Gastrocnemius medialis (tissue), 4 donors: ENCODE data around the gene MBD3. TPM values are rescaled to one million over a fixed set of nuclear protein-coding genes. Genes with fewer than 3 reads are reported as not detected.
"Not testable (repeated sequence)": the region's sequence is repeated elsewhere in the genome, so short reads cannot be mapped to it uniquely, and the experiment has no call there.

Experiments
- ATAC-seq, 2 donors: fragments of 150-250 bp; one replicate each; pipeline ENCODE4 v1.9.1; 2016
- DNase-seq, 2 donors: peaks; one replicate each; pipeline ENCODE4 v3.0.0-alpha.2; 2019
- H3K27ac ChIP-seq, 4 donors: fragments of 200-600 bp; sonication (generic); 1 replicate in 1 of 4; 2 replicates in 3 of 4; pipeline ENCODE4 v1.5.1; 2016 to 2018; ENCODE audit warnings: mild to moderate bottlenecking in 2 of 4, moderate library complexity in 1 of 4
- H3K27me3 ChIP-seq, 3 donors: fragments of 200-600 bp; sonication (generic) in 2 of 3; 1 replicate in 1 of 3; 2 replicates in 2 of 3; pipeline versions ENCODE4 v1.5.1 to v1.6.0; 2016 to 2019; ENCODE audit warnings: mild to moderate bottlenecking in 1 of 3, moderate library complexity in 1 of 3
- H3K36me3 ChIP-seq, 2 donors: fragments of 200-600 bp; sonication (generic) in 1 of 2; one replicate each; pipeline ENCODE4 v1.5.1; 2017 to 2018
- H3K4me1 ChIP-seq, 2 donors: fragments of 200-600 bp; sonication (generic) in 1 of 2; one replicate each; pipeline ENCODE4 v1.5.1; 2016 to 2017; ENCODE audit warnings: mild to moderate bottlenecking in 2 of 2
- H3K4me3 ChIP-seq, 4 donors: fragments of 200-600 bp; sonication (generic) in 3 of 4; 1 replicate in 1 of 4; 2 replicates in 3 of 4; pipeline ENCODE4 v1.5.1; 2016 to 2019; ENCODE audit warnings: mild to moderate bottlenecking in 2 of 4
- H3K9me3 ChIP-seq, 3 donors: fragments of 200-600 bp; sonication (generic) in 2 of 3; 1 replicate in 1 of 3; 2 replicates in 2 of 3; pipeline ENCODE4 v1.5.1; 2016 to 2019
- POLR2A ChIP-seq, 2 donors: fragments of 450-650 bp; IDR thresholded peaks; one replicate each; pipeline ENCODE4 v1.6.1; 2017; ENCODE audit warnings: antibody characterized with exemption in 2 of 2, mild to moderate bottlenecking in 2 of 2, moderate library complexity in 2 of 2
- in situ Hi-C, 4 donors: fragments of 200-750 bp; cut with MboI; loops; one replicate each; pipeline versions ENCODE4 v1.15.0 to v1.8.0; 2017; ENCODE audit warnings: low sequenced_read_pairs in 4 of 4
- intact Hi-C: fragments of 100-400 bp; cut with DNase I; formaldehyde crosslinking; loops from one replicate; pipeline ENCODE4 v1.15.1; 2023; ENCODE audit warnings: low total_unique reads
- total RNA-seq, 4 donors: library from RNA; depleted of rRNA; stranded (reverse); fragments of >200 nt; gene quantifications; one replicate each; pipeline versions ENCODE4 v1.1.0 to v1.2.3, GENCODE V29; 2016
- TF ChIP-seq, protein P1 (sequence below), 5 experiments: fragments of 450-650 bp in 3 of 5; fragments of 200-600 bp in 2 of 5; sonication (generic) in 2 of 5; IDR thresholded peaks in 4 of 5; conservative IDR thresholded peaks in 1 of 5; 1 replicate in 4 of 5; 2 replicates in 1 of 5; pipeline ENCODE4 v1.5.1; 2016 to 2019; ENCODE audit warnings: antibody characterized with exemption in 5 of 5, mild to moderate bottlenecking in 3 of 5, moderate library complexity in 3 of 5

Gene MBD3
- total RNA-seq, 4 donors from 2014 or later = 66.9 to 147 (median 118) TPM

DNA sequence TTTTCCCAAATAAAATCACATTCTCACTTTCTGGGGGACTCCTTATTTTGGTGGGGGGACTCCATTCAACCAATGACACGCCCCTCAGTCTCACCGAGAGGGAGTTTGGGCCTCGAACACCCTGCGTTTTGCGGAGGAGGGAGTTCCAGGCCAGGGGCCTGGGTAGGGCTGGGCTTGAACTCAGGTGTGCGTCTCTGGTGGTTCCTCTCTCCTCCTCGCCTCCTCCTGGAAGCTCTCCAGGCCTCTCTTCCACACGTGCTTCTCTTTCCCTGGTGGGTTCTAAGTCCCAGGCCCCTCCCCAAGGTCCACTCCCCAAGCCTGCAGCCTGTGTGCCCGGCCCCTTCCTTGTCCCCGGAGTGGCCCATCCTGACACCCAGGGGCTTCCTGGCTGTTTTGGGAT is 39.2 kb downstream of the MBD3 start:
- intact Hi-C loops = no loop called here
- Histone ChIP-seq H3K27ac (no peak overlapping the region), H3K4me3 (no peak overlapping the region), H3K27me3 (no peaks in the 10 kb centered on the region), H3K4me1 (no peaks in the 10 kb centered on the region), H3K9me3 (no peaks in the 10 kb centered on the region), H3K36me3 (no peaks in the 10 kb centered on the region)
- ATAC-seq = no peak
- no peak for DNase-seq
- in situ Hi-C loops = no loop called here
- TF ChIP-seq POLR2A (IDR thresholded peaks at IDR 0.05) = no peak
- TF ChIP-seq, protein P1, sequence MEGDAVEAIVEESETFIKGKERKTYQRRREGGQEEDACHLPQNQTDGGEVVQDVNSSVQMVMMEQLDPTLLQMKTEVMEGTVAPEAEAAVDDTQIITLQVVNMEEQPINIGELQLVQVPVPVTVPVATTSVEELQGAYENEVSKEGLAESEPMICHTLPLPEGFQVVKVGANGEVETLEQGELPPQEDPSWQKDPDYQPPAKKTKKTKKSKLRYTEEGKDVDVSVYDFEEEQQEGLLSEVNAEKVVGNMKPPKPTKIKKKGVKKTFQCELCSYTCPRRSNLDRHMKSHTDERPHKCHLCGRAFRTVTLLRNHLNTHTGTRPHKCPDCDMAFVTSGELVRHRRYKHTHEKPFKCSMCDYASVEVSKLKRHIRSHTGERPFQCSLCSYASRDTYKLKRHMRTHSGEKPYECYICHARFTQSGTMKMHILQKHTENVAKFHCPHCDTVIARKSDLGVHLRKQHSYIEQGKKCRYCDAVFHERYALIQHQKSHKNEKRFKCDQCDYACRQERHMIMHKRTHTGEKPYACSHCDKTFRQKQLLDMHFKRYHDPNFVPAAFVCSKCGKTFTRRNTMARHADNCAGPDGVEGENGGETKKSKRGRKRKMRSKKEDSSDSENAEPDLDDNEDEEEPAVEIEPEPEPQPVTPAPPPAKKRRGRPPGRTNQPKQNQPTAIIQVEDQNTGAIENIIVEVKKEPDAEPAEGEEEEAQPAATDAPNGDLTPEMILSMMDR (IDR thresholded peaks at IDR 0.05 in 4 of 5, conservative IDR thresholded peaks at IDR 0.05 in 1 of 5) = no peak

DNA sequence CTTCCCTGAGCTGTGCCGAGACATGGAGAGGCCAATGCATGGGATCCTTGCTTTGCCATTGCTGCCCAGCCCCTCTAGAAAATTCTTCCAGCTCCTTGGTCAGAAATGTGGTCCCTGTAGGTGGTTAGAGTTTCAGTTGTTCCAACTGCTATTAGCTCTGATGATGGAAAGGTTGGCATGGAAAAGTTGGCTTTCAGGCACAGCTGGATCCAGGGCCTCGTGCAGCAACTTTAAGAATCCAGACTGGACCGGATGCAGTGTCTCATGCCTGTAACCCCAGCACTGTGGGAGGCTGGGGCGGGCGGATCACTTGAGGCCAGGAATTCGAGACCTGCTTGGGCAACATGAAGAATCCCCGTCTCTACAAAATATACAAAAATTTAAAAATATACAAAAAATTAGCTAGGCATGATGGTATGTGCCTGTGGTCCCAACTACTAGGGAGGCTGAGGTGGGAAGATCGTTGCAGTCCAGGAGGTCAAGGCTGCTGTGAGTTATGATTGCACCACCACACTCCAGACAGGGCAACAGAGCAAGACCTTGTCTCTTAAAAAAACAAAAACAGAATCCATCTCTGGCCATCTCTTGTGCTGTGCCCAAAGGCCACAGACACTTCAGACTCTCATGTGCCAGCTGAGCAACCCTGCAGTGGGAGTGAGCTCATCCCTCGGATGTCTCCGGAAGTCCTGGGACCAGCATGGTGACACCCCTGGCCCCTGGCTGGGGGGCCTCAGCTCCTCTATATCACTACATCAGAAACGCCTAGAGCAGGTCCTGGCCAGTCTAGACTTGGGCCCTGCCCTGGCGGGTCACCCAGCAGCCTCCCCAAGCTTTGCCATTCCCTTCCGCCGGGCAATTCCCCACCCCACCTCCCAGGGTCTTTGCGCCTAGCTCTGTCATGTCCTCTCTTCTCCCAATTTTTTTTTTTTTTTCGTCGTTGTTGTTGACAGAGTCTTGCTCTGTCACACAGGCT is 41.3 kb downstream of the MBD3 start:
- no peaks in the 10 kb centered on the region for H3K9me3 ChIP-seq
- intact Hi-C loops (no loop called here), in situ Hi-C loops (no loop called here)
- H3K4me3 ChIP-seq = no peak overlapping the region
- H3K36me3 ChIP-seq = no peaks in the 10 kb centered on the region
- H3K4me1 ChIP-seq = no peaks in the 10 kb centered on the region
- ATAC-seq (no peak), DNase-seq (no peak)
- H3K27me3 ChIP-seq = no peaks in the 10 kb centered on the region
- TF ChIP-seq, protein P1 (IDR thresholded peaks at IDR 0.05 in 4 of 5, conservative IDR thresholded peaks at IDR 0.05 in 1 of 5) = no peak
- TF ChIP-seq POLR2A (IDR thresholded peaks at IDR 0.05) = no peak
- no peak overlapping the region for H3K27ac ChIP-seq

DNA sequence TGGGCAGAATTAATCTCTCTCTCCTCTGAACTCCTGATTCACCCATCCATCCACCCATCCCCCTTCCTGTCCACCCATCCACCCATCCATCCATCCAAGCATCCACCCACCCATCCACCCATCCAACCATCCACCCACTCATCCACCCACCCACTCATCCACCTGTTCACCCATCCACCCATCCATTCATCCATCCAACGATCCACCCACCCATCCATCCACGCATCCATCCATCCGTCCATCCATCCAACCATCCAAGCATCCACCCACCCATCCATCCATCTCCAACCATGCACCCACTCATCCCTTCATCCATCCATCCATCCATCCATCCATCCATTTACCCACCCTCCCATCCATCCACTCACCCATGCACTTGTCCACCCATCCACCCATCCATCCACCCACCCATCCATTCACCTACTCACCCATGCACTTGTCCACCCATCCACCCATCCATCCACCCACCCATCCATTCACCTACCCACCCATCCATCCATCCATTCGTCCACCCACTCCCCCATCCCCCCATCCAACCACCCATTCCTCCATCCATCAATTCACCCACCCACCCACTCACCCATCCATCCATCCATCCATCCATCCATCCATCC is 43.2 kb downstream of the MBD3 start:
- no peak for DNase-seq
- ATAC-seq = no peak
- intact Hi-C loops = no loop called here
- Histone ChIP-seq H3K27ac (no peak overlapping the region), H3K4me3 (no peak overlapping the region), H3K36me3 (no peaks in the 10 kb centered on the region), H3K4me1 (no peaks in the 10 kb centered on the region), H3K9me3 (no peaks in the 10 kb centered on the region), H3K27me3 (peaks cover 0 to 8% (median 8%) of the 10 kb centered on the region in 3 donors)
- no peak for TF ChIP-seq POLR2A (IDR thresholded peaks at IDR 0.05)
- TF ChIP-seq, protein P1 (IDR thresholded peaks at IDR 0.05 in 4 of 5, conservative IDR thresholded peaks at IDR 0.05 in 1 of 5) = no peak
- in situ Hi-C loops = loop anchor here (5.0 to 25.0 kb wide), 5 partner anchors 123 to 215 kb away; partner anchors contain the start of gene ONECUT3 (in 1 of the 4)

DNA sequence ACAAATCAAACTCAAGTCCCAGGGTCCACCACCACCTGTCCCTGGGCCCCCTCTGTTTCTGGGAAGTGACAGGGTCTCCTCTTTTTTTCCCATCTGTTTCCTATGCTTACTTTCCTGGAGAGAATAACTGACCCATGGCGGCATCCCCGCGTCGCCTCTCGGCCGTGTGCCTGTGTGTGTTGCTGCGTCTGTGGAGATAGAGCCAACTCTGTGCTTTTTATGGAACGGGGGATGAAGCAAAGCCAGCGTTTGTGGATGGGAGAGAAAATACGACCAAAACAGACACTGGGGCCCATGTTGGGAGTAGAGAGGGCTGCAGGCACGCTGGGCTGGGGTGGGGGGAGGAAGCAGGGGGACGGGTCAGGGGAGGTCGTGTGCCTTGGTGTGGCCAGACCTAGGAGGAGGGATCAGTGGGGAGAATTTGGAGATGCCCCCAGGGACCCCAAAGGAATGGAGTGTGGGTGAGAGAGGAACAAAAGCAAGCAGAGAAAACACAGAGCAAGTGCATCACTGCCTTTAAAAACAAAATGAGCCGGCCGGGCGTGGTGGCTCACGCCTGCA is 52.2 kb downstream of the MBD3 start:
- no peak overlapping the region for H3K4me3 ChIP-seq
- no peaks in the 10 kb centered on the region for H3K4me1 ChIP-seq
- peak overlapping the region in 1 of 4 donors; percentile 22 for H3K27ac ChIP-seq
- DNase-seq = no peak
- intact Hi-C loops (no loop called here), in situ Hi-C loops (loop anchor here (5.0 to 25.0 kb wide), 5 partner anchors 132 to 224 kb away; partner anchors contain the start of gene ONECUT3 (in 1 of the 4))
- no peak for ATAC-seq
- no peaks in the 10 kb centered on the region for H3K9me3 ChIP-seq
- TF ChIP-seq, protein P1 (IDR thresholded peaks at IDR 0.05 in 4 of 5, conservative IDR thresholded peaks at IDR 0.05 in 1 of 5) = no peak
- TF ChIP-seq POLR2A (IDR thresholded peaks at IDR 0.05) = no peak
- peaks cover 0 to 36% (median 26%) of the 10 kb centered on the region in 3 donors for H3K27me3 ChIP-seq
- H3K36me3 ChIP-seq = no peaks in the 10 kb centered on the region

DNA sequence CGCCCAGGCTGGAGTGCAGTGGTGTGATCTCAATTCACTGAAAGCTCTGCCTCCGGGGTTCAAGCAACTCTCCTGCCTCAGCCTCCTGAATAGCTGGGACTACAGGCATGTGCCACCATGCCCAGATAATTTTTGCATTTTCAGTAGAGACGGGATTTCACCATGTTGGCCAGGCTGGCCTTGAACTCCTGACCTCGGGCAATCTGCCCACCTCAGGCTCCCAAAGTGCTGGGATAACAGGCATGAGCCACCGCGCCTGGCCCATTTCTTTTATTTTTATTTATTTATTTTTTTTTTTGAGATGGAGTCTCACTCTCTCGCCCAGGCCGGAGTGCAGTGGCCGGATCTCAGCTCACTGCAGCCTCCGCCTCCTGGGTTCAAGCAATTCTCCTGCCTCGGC is 52.9 kb downstream of the MBD3 start:
- H3K36me3 ChIP-seq, H3K4me1 ChIP-seq, intact Hi-C loops, H3K27ac ChIP-seq, ATAC-seq, H3K9me3 ChIP-seq, DNase-seq, H3K4me3 ChIP-seq: not testable (repeated sequence)
- in situ Hi-C loops = loop anchor here (5.0 to 25.0 kb wide), 5 partner anchors 133 to 225 kb away; partner anchors contain the start of gene ONECUT3 (in 1 of the 4)
- peaks cover 0 to 37% (median 23%) of the 10 kb centered on the region in 3 donors for H3K27me3 ChIP-seq
